ENCODE measurements around the gene ZKSCAN2. TPM values are rescaled to one million over a fixed set of nuclear protein-coding genes. Genes with fewer than 3 reads are reported as not detected.

ZKSCAN2 gene
- total RNA-seq, 1 donor from 2014 or later, result 11.9 TPM

GRCh38 chr16:25279491-25279890 is 21.8 kb upstream of the ZKSCAN2 start:
- peaks cover 19% of the 10 kb centered on the region for H3K36me3 Mint-ChIP-seq
- no peaks in the 10 kb centered on the region for H3K27me3 Mint-ChIP-seq (ENCODE audit: insufficient read depth, low read depth)
- TF ChIP-seq EZH2 (IDR thresholded peaks at IDR 0.05), result no peak
- no peak for TF ChIP-seq CTCF (IDR thresholded peaks at IDR 0.05)
- no peak for TF ChIP-seq EZH2phosphoT487 (IDR thresholded peaks at IDR 0.05)
- H3K9me3 ChIP-seq (ENCODE audit: low read depth), result no peaks in the 10 kb centered on the region
- H3K27ac ChIP-seq, result no peak overlapping the region
- no peaks in the 10 kb centered on the region for H3K36me3 ChIP-seq
- no peak overlapping the region for H3K4me2 ChIP-seq
- no peak overlapping the region for H3K27ac Mint-ChIP-seq
- no peaks in the 10 kb centered on the region for H4K20me1 ChIP-seq (ENCODE audit: low read depth)
- no peaks in the 10 kb centered on the region for H3K4me1 ChIP-seq
- DNase-seq (ENCODE audit: low spot score), result no peak
- H3K27me3 ChIP-seq, result no peaks in the 10 kb centered on the region
- no peak overlapping the region for H3K9ac ChIP-seq
- peaks cover 26% of the 10 kb centered on the region for H3K9me3 Mint-ChIP-seq
- H3K4me3 ChIP-seq, result no peak overlapping the region
- no peak overlapping the region for H2AFZ ChIP-seq (replicated peaks)
- H3K79me2 ChIP-seq (ENCODE audit: low read depth), result no peaks in the 10 kb centered on the region
- peaks cover 3% of the 10 kb centered on the region for H3K4me1 Mint-ChIP-seq
- H3F3A ChIP-seq (ENCODE audit: low read depth), result no peaks in the 10 kb centered on the region
- no peak overlapping the region for H3K4me3 Mint-ChIP-seq

GRCh38 chr16:25271421-25271820 is 13.8 kb upstream of the ZKSCAN2 start:
- Mint-ChIP-seq H3K36me3 (peaks cover 9% of the 10 kb centered on the region), H3K9me3 (no peaks in the 10 kb centered on the region), H3K4me3 (no peak overlapping the region), H3K27ac (no peak overlapping the region), H3K27me3 (ENCODE audit: insufficient read depth, low read depth) (peaks cover 3% of the 10 kb centered on the region), H3K4me1 (no peaks in the 10 kb centered on the region)
- DNase-seq (ENCODE audit: low spot score), result no peak
- Histone ChIP-seq H3K9me3 (ENCODE audit: low read depth) (no peaks in the 10 kb centered on the region), H3K4me2 (no peak overlapping the region), H4K20me1 (ENCODE audit: low read depth) (peaks cover 29% of the 10 kb centered on the region), H3K9ac (no peak overlapping the region), H3K36me3 (no peaks in the 10 kb centered on the region), H2AFZ (replicated peaks) (no peak overlapping the region), H3K4me3 (no peak overlapping the region), H3K27ac (no peak overlapping the region), H3K4me1 (no peaks in the 10 kb centered on the region), H3K27me3 (no peaks in the 10 kb centered on the region), H3F3A (ENCODE audit: low read depth) (no peaks in the 10 kb centered on the region), H3K79me2 (ENCODE audit: low read depth) (peaks cover 29% of the 10 kb centered on the region)
- no peak for TF ChIP-seq EZH2 (IDR thresholded peaks at IDR 0.05)
- TF ChIP-seq CTCF (IDR thresholded peaks at IDR 0.05), result no peak
- TF ChIP-seq EZH2phosphoT487 (IDR thresholded peaks at IDR 0.05), result no peak

- Histone ChIP-seq H3K9ac (no peak overlapping the region), H3K4me2 (no peak overlapping the region), H3K4me3 (no peak overlapping the region), H3F3A (ENCODE audit: low read depth) (no peaks in the 10 kb centered on the region), H3K27me3 (no peaks in the 10 kb centered on the region), H2AFZ (replicated peaks) (no peak overlapping the region), H3K79me2 (ENCODE audit: low read depth) (peaks cover 38% of the 10 kb centered on the region), H3K9me3 (ENCODE audit: low read depth) (no peaks in the 10 kb centered on the region), H4K20me1 (ENCODE audit: low read depth) (peaks cover 38% of the 10 kb centered on the region), H3K36me3 (no peaks in the 10 kb centered on the region), H3K27ac (no peak overlapping the region), H3K4me1 (no peaks in the 10 kb centered on the region)
- TF ChIP-seq EZH2phosphoT487 (IDR thresholded peaks at IDR 0.05) (no peak), EZH2 (IDR thresholded peaks at IDR 0.05) (no peak), CTCF (IDR thresholded peaks at IDR 0.05) (no peak)
- H3K4me1 Mint-ChIP-seq, result no peaks in the 10 kb centered on the region
- no peak overlapping the region for H3K4me3 Mint-ChIP-seq
- H3K27me3 Mint-ChIP-seq (ENCODE audit: insufficient read depth, low read depth), result peaks cover 3% of the 10 kb centered on the region
- H3K9me3 Mint-ChIP-seq, result no peaks in the 10 kb centered on the region
- H3K27ac Mint-ChIP-seq, result no peak overlapping the region
- no peak for DNase-seq (ENCODE audit: low spot score)
- peaks cover 15% of the 10 kb centered on the region for H3K36me3 Mint-ChIP-seq
Observed at GRCh38 chr16:25270577-25270976, 12.9 kb upstream of the ZKSCAN2 start.
